Trophoblast cell (in vitro differentiated cells and primary cell): ENCODE measurements around the gene SUPV3L1.

ENCODE experiments used
- DNase-seq, 2 donors: peaks; one replicate each; pipeline ENCODE4 v3.0.0-alpha.2; 2016
- H2AFZ ChIP-seq: 2 replicates; pipeline ENCODE4 v1.6.1; 2013; ENCODE audit warnings: low read length, moderate library complexity, mild to moderate bottlenecking; ENCODE audit not compliant: insufficient read depth, poor library complexity
- H2AK5ac ChIP-seq: 2 replicates; pipeline ENCODE4 v1.6.1; 2013; ENCODE audit warnings: mild to moderate bottlenecking, low read length
- H2BK120ac ChIP-seq: 2 replicates; pipeline ENCODE4 v1.6.1; 2013; ENCODE audit warnings: low read length, mild to moderate bottlenecking, moderate library complexity; ENCODE audit not compliant: insufficient read depth, poor library complexity
- H2BK12ac ChIP-seq: 2 replicates; pipeline ENCODE4 v1.6.1; 2013; ENCODE audit warnings: mild to moderate bottlenecking, low read length, moderate library complexity
- H2BK5ac ChIP-seq: 2 replicates; pipeline ENCODE4 v1.6.1; 2013; ENCODE audit warnings: low read length, low read depth, moderate library complexity, mild to moderate bottlenecking; ENCODE audit not compliant: poor library complexity
- H3K14ac ChIP-seq: 2 replicates; pipeline ENCODE4 v1.6.1; 2013; ENCODE audit warnings: mild to moderate bottlenecking, low read length
- H3K18ac ChIP-seq: 2 replicates; pipeline ENCODE4 v1.6.1; 2013; ENCODE audit warnings: mild to moderate bottlenecking, low read length
- H3K23ac ChIP-seq: 2 replicates; pipeline ENCODE4 v1.6.1; 2013; ENCODE audit warnings: low read length
- H3K27ac ChIP-seq: 2 replicates; pipeline ENCODE4 v1.5.1; 2013; ENCODE audit warnings: low read depth, mild to moderate bottlenecking, inconsistent platforms, low read length, moderate library complexity
- H3K27me3 ChIP-seq: 2 replicates; pipeline ENCODE4 v1.6.1; 2013; ENCODE audit warnings: inconsistent platforms, mild to moderate bottlenecking, low read length, moderate library complexity; ENCODE audit not compliant: insufficient read depth
- H3K36me3 ChIP-seq, 2 experiments: 1 replicate in 1 of 2; 2 replicates in 1 of 2; pipeline ENCODE4 v1.6.1; 2013; ENCODE audit warnings: low read length in 2 of 2, mild to moderate bottlenecking in 2 of 2, moderate library complexity in 1 of 2; ENCODE audit not compliant: insufficient read depth in 2 of 2, control insufficient read depth in 1 of 2
- H3K4ac ChIP-seq: 2 replicates; pipeline ENCODE4 v1.6.1; 2013; ENCODE audit warnings: low read depth, mild to moderate bottlenecking, low read length, moderate library complexity
- H3K4me1 ChIP-seq, 2 experiments: 1 replicate in 1 of 2; 2 replicates in 1 of 2; pipeline ENCODE4 v1.6.1; 2013; ENCODE audit warnings: low read length in 2 of 2, mild to moderate bottlenecking in 2 of 2, moderate library complexity in 1 of 2; ENCODE audit not compliant: insufficient read depth in 2 of 2, control insufficient read depth in 1 of 2
- H3K4me2 ChIP-seq: 2 replicates; pipeline ENCODE4 v1.6.1; 2013; ENCODE audit warnings: inconsistent platforms, mild to moderate bottlenecking, low read length, moderate library complexity
- H3K4me3 ChIP-seq: 2 replicates; pipeline ENCODE4 v1.5.1; 2013; ENCODE audit warnings: mild to moderate bottlenecking, low read depth, low read length, inconsistent platforms
- H3K79me1 ChIP-seq: one replicate; pipeline ENCODE4 v1.6.1; 2013; ENCODE audit warnings: low read length
- H3K79me2 ChIP-seq: 2 replicates; pipeline ENCODE4 v1.6.1; 2013; ENCODE audit warnings: low read length, mild to moderate bottlenecking; ENCODE audit not compliant: control insufficient read depth, insufficient read depth, poor library complexity
- H3K9ac ChIP-seq: 2 replicates; pipeline ENCODE4 v1.6.1; 2013; ENCODE audit warnings: mild to moderate bottlenecking, low read length
- H3K9me3 ChIP-seq: 2 replicates; pipeline ENCODE4 v1.6.1; 2013; ENCODE audit warnings: low read depth, mild to moderate bottlenecking, control low read depth, inconsistent platforms, low read length; ENCODE audit not compliant: insufficient read depth
- H4K12ac ChIP-seq: 2 replicates; pipeline ENCODE4 v1.6.1; 2013; ENCODE audit warnings: low read depth, mild to moderate bottlenecking, low read length, moderate library complexity
- H4K8ac ChIP-seq: 2 replicates; pipeline ENCODE4 v1.6.1; 2013; ENCODE audit warnings: low read depth, mild to moderate bottlenecking, low read length, moderate library complexity
- H4K91ac ChIP-seq: one replicate; pipeline ENCODE4 v1.6.1; 2013; ENCODE audit warnings: low read depth, mild to moderate bottlenecking, low read length, moderate library complexity
- WGBS: extraction: QIAGEN DNeasy Blood & Tissue Kit; methylation state at CpG from one replicate; pipeline ENCODE4 v1.1.7; 2013; ENCODE audit warnings: missing lambda C conversion rate; ENCODE audit not compliant: insufficient read length, insufficient coverage; ENCODE audit errors: extremely low coverage; 5-methylcytosine and 5-hydroxymethylcytosine counted together

SUPV3L1 gene

DNA sequence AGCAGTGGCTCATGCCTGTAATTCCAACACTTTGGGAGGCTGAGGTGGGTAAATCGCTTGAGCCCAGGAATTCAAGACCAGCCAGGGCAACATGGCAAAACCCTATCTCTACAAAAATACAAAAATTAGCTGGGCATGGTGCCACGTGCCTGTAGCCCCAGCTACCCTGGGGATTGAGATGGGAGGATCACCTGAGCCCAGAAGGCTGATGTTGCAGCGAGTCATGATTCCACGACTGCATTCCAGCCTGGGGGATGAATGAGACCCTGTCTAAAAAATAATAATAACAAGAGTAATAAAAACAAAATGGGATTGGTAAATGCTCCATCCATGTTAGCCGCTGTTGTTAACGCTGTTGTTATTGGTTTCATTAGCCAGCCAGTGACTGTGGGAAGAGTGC, 38.8 kb downstream of the SUPV3L1 start:
- Histone ChIP-seq H3K4me3 (no peak overlapping the region), H4K8ac (no peak overlapping the region), H3K9me3 (no peaks in the 10 kb centered on the region), H3K9ac (no peak overlapping the region), H2AK5ac (no peak overlapping the region), H3K4me1 (peaks cover 4 to 8% of the 10 kb centered on the region in 2 experiments), H2AFZ (no peak overlapping the region), H4K12ac (no peak overlapping the region), H3K79me1 (no peaks in the 10 kb centered on the region), H3K27me3 (no peaks in the 10 kb centered on the region), H3K79me2 (no peaks in the 10 kb centered on the region), H3K18ac (no peak overlapping the region), H2BK120ac (no peak overlapping the region), H2BK5ac (no peak overlapping the region), H3K4ac (no peak overlapping the region), H3K14ac (no peak overlapping the region), H3K36me3 (no peaks in the 10 kb centered on the region), H2BK12ac (no peak overlapping the region), H4K91ac (no peak overlapping the region), H3K27ac (no peak overlapping the region), H3K4me2 (no peak overlapping the region), H3K23ac (no peak overlapping the region)
- no peak for DNase-seq
- WGBS: no CpG with 5 or more reads among the region's 6 CpGs

DNA sequence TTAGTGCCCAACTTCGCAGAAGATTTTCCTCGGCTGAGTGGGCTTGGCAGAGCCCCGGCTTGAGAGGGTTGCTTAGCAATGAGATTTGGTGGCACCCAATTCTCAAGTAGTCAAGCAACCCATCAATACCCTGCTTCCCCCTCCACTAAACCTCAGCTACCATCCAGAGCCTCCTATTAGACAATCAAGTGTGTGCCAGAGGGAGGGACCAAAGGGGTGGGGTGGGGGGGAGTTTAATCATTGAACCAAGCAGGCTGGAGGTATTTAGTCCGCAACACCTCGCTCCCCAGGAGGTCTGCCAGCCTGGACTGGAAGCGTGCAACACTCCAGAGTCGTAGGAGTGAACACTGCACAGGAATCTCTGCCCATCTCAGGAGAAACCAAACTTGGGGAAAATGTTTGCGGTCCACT, 40.0 kb downstream of the SUPV3L1 start, which contains the start of gene HKDC1:
HKDC1 (plus strand) TSS at position 292 of the 411 bp plus-strand sequence; CDS start at position 396, 104 bp downstream.
- no CpG with 5 or more reads among the region's 8 CpGs for WGBS
- no peak within 1 kb of the TSS for H3K4ac ChIP-seq
- H3K79me1 ChIP-seq: no peaks in the 10 kb centered on the region
- no peak within 1 kb of the TSS for H3K14ac ChIP-seq
- no peak within 1 kb of the TSS for H3K27ac ChIP-seq
- H2AK5ac ChIP-seq: no peak within 1 kb of the TSS
- no peak within 1 kb of the TSS for H3K4me3 ChIP-seq
- H3K79me2 ChIP-seq: no peaks in the 10 kb centered on the region
- H4K12ac ChIP-seq: no peak within 1 kb of the TSS
- peaks cover 4 to 10% of the 10 kb centered on the region in 2 experiments for H3K4me1 ChIP-seq
- H3K9me3 ChIP-seq: no peaks in the 10 kb centered on the region
- no peak for DNase-seq
- no peak within 1 kb of the TSS for H3K23ac ChIP-seq
- H2BK120ac ChIP-seq: no peak within 1 kb of the TSS
- H3K4me2 ChIP-seq: no peak within 1 kb of the TSS
- no peak within 1 kb of the TSS for H2BK5ac ChIP-seq
- no peak within 1 kb of the TSS for H3K18ac ChIP-seq
- H4K8ac ChIP-seq: no peak within 1 kb of the TSS
- H2BK12ac ChIP-seq: no peak within 1 kb of the TSS
- no peaks in the 10 kb centered on the region for H3K36me3 ChIP-seq
- H3K27me3 ChIP-seq: no peaks in the 10 kb centered on the region
- no peak within 1 kb of the TSS for H3K9ac ChIP-seq
- no peak within 1 kb of the TSS for H4K91ac ChIP-seq
- H2AFZ ChIP-seq: no peak within 1 kb of the TSS

DNA sequence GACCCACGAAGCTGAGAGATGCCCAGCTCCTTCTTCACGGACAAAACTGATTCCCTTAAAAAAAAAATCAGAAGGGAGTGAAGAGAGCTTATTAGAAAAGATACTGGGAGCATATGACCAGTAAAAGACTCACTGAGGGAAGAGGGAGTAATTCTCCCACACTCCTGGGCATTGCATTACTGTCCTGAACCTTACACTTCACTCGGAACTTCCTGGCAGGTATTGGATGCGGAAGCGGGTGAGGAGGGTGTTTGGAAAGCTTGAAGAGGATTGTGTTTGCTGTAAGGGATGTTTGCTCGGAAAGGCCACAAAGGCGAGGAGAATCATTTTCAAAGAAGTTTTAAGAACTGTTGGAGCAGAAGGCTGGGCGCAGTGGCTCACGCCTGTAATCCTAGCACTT, 40.5 kb downstream of the SUPV3L1 start:
- Histone ChIP-seq H3K79me1 (no peaks in the 10 kb centered on the region), H3K4me2 (no peak overlapping the region), H3K18ac (no peak overlapping the region), H4K8ac (no peak overlapping the region), H3K79me2 (no peaks in the 10 kb centered on the region), H3K9ac (no peak overlapping the region), H4K91ac (no peak overlapping the region), H3K36me3 (no peaks in the 10 kb centered on the region), H3K27me3 (no peaks in the 10 kb centered on the region), H3K4me3 (no peak overlapping the region), H2AK5ac (no peak overlapping the region), H3K23ac (no peak overlapping the region), H3K4me1 (peaks cover 5 to 11% of the 10 kb centered on the region in 2 experiments), H2BK12ac (no peak overlapping the region), H4K12ac (no peak overlapping the region), H2BK5ac (no peak overlapping the region), H2AFZ (no peak overlapping the region), H3K27ac (no peak overlapping the region), H3K9me3 (no peaks in the 10 kb centered on the region), H2BK120ac (no peak overlapping the region), H3K14ac (no peak overlapping the region), H3K4ac (no peak overlapping the region)
- no peak for DNase-seq
- WGBS: no CpG with 5 or more reads among the region's 9 CpGs

DNA sequence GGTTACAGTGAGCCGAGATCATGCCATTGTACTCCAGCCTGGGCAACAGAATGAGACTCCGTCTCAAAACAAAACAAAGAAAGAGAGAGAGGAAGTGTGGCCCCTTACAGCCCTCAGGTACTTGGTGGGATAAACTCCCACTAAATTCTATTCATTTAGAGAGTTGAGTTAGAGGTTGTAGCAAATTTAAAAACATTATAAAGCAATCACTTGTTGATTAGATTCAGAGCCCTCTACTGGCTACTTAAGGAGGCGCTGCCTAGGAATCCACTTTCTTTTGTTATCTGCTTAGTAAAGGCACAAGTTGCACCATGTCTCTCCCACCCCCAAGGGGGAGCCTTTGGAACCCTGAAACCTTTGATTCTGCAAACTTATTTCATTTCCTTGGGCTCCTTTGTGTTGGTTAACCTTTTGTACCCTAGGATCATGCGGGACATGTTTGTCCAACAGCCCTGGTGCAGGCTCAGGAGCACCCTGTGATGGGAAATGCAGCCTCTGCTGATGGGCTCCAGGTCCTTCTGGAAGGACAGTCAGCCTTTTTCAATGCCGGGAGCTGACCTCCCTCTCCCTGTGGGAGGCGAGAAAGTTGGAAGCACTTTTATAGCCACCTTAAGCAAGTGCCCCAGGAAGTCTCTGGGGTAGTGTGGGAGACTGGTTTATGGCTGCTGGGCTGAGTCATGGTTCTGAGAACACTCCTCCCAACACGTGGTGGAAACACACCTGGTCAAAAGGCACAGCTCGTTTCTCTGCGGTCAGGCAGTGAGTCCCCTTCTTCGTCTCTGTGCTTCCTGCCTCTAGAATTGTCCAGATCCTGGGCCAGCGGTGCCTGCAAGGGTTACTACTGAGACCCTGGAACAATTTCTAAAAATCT, 42.4 kb downstream of the SUPV3L1 start:
- Histone ChIP-seq H3K4ac (no peak overlapping the region), H3K4me3 (no peak overlapping the region), H2BK120ac (no peak overlapping the region), H3K79me2 (no peaks in the 10 kb centered on the region), H2BK5ac (peak overlapping the region; percentile 8), H3K9ac (no peak overlapping the region), H3K4me2 (peak overlapping the region; percentile 24), H3K4me1 (peaks cover 9 to 16% of the 10 kb centered on the region in 2 experiments), H4K12ac (no peak overlapping the region), H4K91ac (peak overlapping the region; percentile 10), H2AK5ac (no peak overlapping the region), H4K8ac (peak overlapping the region; percentile 15), H3K36me3 (no peaks in the 10 kb centered on the region), H2BK12ac (no peak overlapping the region), H3K79me1 (no peaks in the 10 kb centered on the region), H3K9me3 (no peaks in the 10 kb centered on the region), H3K27me3 (no peaks in the 10 kb centered on the region), H3K23ac (no peak overlapping the region), H2AFZ (peak overlapping the region; percentile 42), H3K27ac (peak overlapping the region; percentile 29), H3K18ac (no peak overlapping the region), H3K14ac (no peak overlapping the region)
- WGBS: no CpG with 5 or more reads among the region's 11 CpGs
- DNase-seq: peak in 1 of 2 donors; percentile 63
